ENCODE measurements around the gene XIRP2. TPM values are rescaled to one million over a fixed set of nuclear protein-coding genes. Genes with fewer than 3 reads are reported as not detected.

XIRP2 gene
- total RNA-seq, 1 experiment from 2014 or later, result not detected

GRCh38 chr2:167177196-167177595 is 288.9 kb downstream of the XIRP2 start (continued):
- TF ChIP-seq TCF7L2 (IDR thresholded peaks at IDR 0.05; ENCODE audit: borderline replicate concordance, extremely low read depth, insufficient read depth, insufficient read length), result no peak
- no peak for TF ChIP-seq YY1 (IDR thresholded peaks at IDR 0.05; ENCODE audit: extremely low read depth, insufficient replicate concordance, low read depth, low read length)

- no peaks in the 10 kb centered on the region for H3K9me3 ChIP-seq (ENCODE audit: control insufficient read depth in 1 of 2, insufficient read depth in 1 of 2, low read depth in 1 of 2, low read length in 2 of 2)
- no TSS peak for BruUV-seq (replicated peaks)
- H3K4me2 ChIP-seq (ENCODE audit: low read length), result no peak overlapping the region
- H3K9ac ChIP-seq (ENCODE audit: low read length), result no peak overlapping the region
- no peak overlapping the region for H3K27ac ChIP-seq (ENCODE audit: low read depth, low read length)
- TF ChIP-seq ELF1 (IDR thresholded peaks at IDR 0.05; ENCODE audit: borderline replicate concordance, low read depth) (no peak), SIN3A (IDR thresholded peaks at IDR 0.05; ENCODE audit: low read depth) (no peak), ATF3 (IDR thresholded peaks at IDR 0.05) (no peak), POLR2AphosphoS5 (IDR thresholded peaks at IDR 0.05; ENCODE audit: low read depth, low read length) (no peak), YY1 (IDR thresholded peaks at IDR 0.05; ENCODE audit: extremely low read depth, insufficient replicate concordance, low read depth, low read length) (no peak), EZH2phosphoT487 (IDR thresholded peaks at IDR 0.05; ENCODE audit: borderline replicate concordance) (no peak), CBX3 (IDR thresholded peaks at IDR 0.05; ENCODE audit: low read depth) (no peak), TCF7L2 (IDR thresholded peaks at IDR 0.05; ENCODE audit: borderline replicate concordance, extremely low read depth, insufficient read depth, insufficient read length) (no peak), MAX (IDR thresholded peaks at IDR 0.05) (no peak), POLR2A (IDR thresholded peaks at IDR 0.05; ENCODE audit: borderline replicate concordance, extremely low read depth, insufficient read depth, insufficient read length) (no peak), SRF (IDR thresholded peaks at IDR 0.05; ENCODE audit: low read depth) (no peak), SP1 (IDR thresholded peaks at IDR 0.05; ENCODE audit: low read depth) (no peak), REST (IDR thresholded peaks at IDR 0.05; ENCODE audit: low read depth) (no peak), CTCF (IDR thresholded peaks at IDR 0.05 in 2 of 3, conservative IDR thresholded peaks at IDR 0.05 in 1 of 3; ENCODE audit: borderline replicate concordance in 1 of 3, insufficient read depth in 1 of 3, low read depth in 2 of 3, low read length in 2 of 3) (no peak)
- no peaks in the 10 kb centered on the region for H3K9me2 ChIP-seq (ENCODE audit: insufficient read depth)
- no peaks in the 10 kb centered on the region for H3K4me1 ChIP-seq (ENCODE audit: control insufficient read depth in 1 of 2, insufficient read depth in 2 of 2, low read length in 2 of 2)
- no peak for DNase-seq (ENCODE audit: low read depth, low spot score)
- H3K79me2 ChIP-seq (ENCODE audit: insufficient read depth, low read length), result no peaks in the 10 kb centered on the region
- no peaks in the 10 kb centered on the region for H3K36me3 ChIP-seq (ENCODE audit: control insufficient read depth in 1 of 2, insufficient read depth in 2 of 2, low read length in 2 of 2)
- intact Hi-C loops (cut with micrococcal nuclease), result no loop called here
- POLR2A ChIA-PET, result no interaction called here
- ATAC-seq, result no peak
- H3K4me3 ChIP-seq (replicated peaks in 1 of 2; ENCODE audit: low read depth in 1 of 2, low read length in 2 of 2), result no peak overlapping the region
- CTCF ChIA-PET, result no interaction called here
- no peaks in the 10 kb centered on the region for H3K27me3 ChIP-seq (ENCODE audit: insufficient read depth, low read length)
- RAD21 ChIA-PET (ENCODE audit: low non-redundant PET in 1 of 2, low total read pairs in 2 of 2, uncharacterized antibody in 2 of 2, unreplicated experiment in 2 of 2), result no interaction called here
- H2AFZ ChIP-seq (ENCODE audit: low read depth, low read length, poor library complexity, severe bottlenecking), result no peak overlapping the region
- H4K20me1 ChIP-seq (ENCODE audit: insufficient read depth), result no peaks in the 10 kb centered on the region
Measured at GRCh38 chr2:167181134-167181533, 292.9 kb downstream of the XIRP2 start.
